ENCODE results near the gene HOXB9. TPM values are rescaled to one million over a fixed set of nuclear protein-coding genes. Genes with fewer than 3 reads are reported as not detected.
A peak's percentile ranks its signal among the peaks of the same experiment; 100 is the strongest.

The HOXB9 gene
- not detected for polyA plus RNA-seq (ENCODE audit: low read depth in 6 of 6)

GRCh38 chr17:48626245-48627117 lies at the start of gene HOXB9:
Gene HOXB9, minus strand, starts transcription at chr17:48626358. Its CDS starts 89 bp downstream, at chr17:48626269.
- peak within 1 kb of the TSS; percentile 75 to 94 (median 86) for H3K4me3 Mint-ChIP-seq
- H3K36me3 Mint-ChIP-seq = no peaks in the 10 kb centered on the region
- peak; percentile 22 to 26 for ATAC-seq (ENCODE audit: low read depth in 2 of 2)
- H3K9me3 Mint-ChIP-seq = no peaks in the 10 kb centered on the region
- peak within 1 kb of the TSS in 3 of 6 donors; percentile 46 to 76 (median 70) for H3K27ac Mint-ChIP-seq
- peaks cover 85 to 96% (median 94%) of the 10 kb centered on the region in 3 donors for H3K27me3 Mint-ChIP-seq
- no peak for DNase-seq
- peaks cover 15 to 18% (median 15%) of the 10 kb centered on the region in 3 donors for H3K4me1 Mint-ChIP-seq

- H3K4me1 Mint-ChIP-seq = peaks cover 5 to 8% (median 7%) of the 10 kb centered on the region in 3 donors
- DNase-seq (no peak), ATAC-seq (ENCODE audit: low read depth in 2 of 2) (no peak)
- H3K27me3 Mint-ChIP-seq = peaks cover 48 to 61% (median 61%) of the 10 kb centered on the region in 3 donors
- H3K4me3 Mint-ChIP-seq = no peak overlapping the region
- no peaks in the 10 kb centered on the region for H3K9me3 Mint-ChIP-seq
- H3K27ac Mint-ChIP-seq = no peak overlapping the region
- H3K36me3 Mint-ChIP-seq = no peaks in the 10 kb centered on the region
These were observed 46.2 kb upstream of the HOXB9 start for GRCh38 chr17:48672340-48672739.

- peak overlapping the region in 2 of 6 donors; percentile 31 to 72 for H3K27ac Mint-ChIP-seq
- H3K36me3 Mint-ChIP-seq = no peaks in the 10 kb centered on the region
- ATAC-seq (ENCODE audit: low read depth in 2 of 2) (peak; percentile 57 to 72), DNase-seq (peak; percentile 46)
- H3K4me3 Mint-ChIP-seq = peak overlapping the region in 5 of 8 donors; percentile 16 to 76 (median 51)
- H3K27me3 Mint-ChIP-seq = peaks cover 47 to 59% (median 59%) of the 10 kb centered on the region in 3 donors
- peaks cover 4 to 8% (median 5%) of the 10 kb centered on the region in 3 donors for H3K4me1 Mint-ChIP-seq
- no peaks in the 10 kb centered on the region for H3K9me3 Mint-ChIP-seq
These were observed 45.6 kb upstream of the HOXB9 start for GRCh38 chr17:48671697-48672171.

DNA sequence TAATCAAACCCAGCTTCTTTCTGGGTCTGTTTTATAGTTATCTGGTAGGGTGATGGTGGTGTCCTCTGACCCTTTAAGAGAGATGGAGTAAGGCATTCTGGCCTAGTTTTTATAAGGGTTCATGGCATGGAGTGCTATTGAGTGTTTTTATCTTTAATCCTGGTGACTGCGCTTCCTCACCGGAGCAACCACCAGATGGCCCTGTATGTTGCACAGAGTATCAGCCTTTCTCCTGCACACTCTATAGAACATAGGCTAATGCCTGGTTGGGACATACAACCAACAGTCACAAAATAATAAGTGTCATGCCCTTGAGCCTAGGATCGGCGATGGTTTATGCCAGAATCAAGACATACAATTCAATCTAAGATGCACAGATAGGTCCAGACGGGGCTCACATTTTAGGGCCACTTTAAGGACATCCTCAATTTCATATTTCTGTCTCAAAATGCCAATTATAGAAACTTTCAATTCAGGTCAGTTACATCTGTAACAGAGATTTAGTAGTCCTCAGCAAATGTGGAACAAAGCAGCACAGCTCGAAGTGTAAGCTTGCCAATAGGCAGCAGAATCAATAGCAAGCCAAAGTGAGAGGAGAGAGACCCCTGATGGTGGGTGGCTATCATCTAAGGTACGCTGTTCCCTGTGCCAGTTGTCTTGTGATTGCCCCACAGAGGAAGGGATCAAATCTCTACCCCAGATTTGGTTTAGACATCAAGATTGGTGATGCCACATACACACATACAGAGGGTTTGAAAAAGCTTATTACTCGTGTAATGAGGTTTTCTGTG lies 37.2 kb upstream of the HOXB9 start:
- no peak overlapping the region for H3K4me3 Mint-ChIP-seq
- DNase-seq (no peak), ATAC-seq (ENCODE audit: low read depth in 2 of 2) (no peak)
- no peaks in the 10 kb centered on the region for H3K4me1 Mint-ChIP-seq
- no peaks in the 10 kb centered on the region for H3K9me3 Mint-ChIP-seq
- H3K27me3 Mint-ChIP-seq = peaks cover 47 to 51% (median 50%) of the 10 kb centered on the region in 3 donors
- peak overlapping the region in 1 of 6 donors; percentile 34 for H3K27ac Mint-ChIP-seq
- no peaks in the 10 kb centered on the region for H3K36me3 Mint-ChIP-seq

DNA sequence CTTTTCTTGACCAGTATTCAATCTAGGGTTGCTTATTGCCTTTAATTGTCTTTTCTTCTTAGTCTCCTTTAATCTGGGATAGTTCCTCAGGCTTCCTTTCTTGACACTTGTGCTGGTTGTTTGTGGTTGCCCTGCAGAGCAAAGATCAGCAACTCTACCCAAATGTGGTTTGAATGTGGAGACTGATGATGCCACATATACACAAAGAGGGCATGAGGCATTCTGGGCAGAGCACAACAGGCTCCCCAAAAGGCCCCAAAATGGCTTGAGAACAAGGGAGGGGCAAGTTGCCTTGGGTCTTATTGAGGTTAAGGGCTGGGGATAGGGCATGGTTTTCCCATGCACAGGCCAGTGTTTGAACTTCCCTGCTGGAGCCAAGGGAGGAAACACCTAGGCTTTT lies 29.8 kb upstream of the HOXB9 start:
- ATAC-seq (ENCODE audit: low read depth in 2 of 2) = no peak

DNA sequence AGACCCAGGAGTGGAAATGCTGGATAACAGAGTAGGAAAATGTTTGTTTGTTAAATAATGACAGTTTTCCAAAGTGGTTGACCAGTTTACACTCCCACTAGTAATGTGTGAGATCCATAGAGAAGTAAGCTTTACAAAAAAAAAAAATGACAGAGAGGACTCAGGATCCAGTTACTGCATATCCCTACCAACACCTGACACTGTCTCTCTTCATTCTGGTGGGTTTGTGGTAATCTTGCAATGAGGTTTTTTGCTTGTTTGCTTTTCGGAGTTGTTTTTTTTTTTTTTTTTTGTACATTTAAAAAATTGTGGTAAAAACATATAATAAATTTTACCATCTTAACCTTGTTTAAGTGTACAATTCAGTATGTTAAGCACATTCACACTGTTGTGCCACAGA lies 23.6 kb upstream of the HOXB9 start:
- Mint-ChIP-seq H3K27me3 (peaks cover 50 to 81% (median 67%) of the 10 kb centered on the region in 3 donors), H3K27ac (no peak overlapping the region)

More for the DNA sequence above, 29.8 kb upstream of the HOXB9 start:
- H3K9me3 Mint-ChIP-seq = no peaks in the 10 kb centered on the region
- no peaks in the 10 kb centered on the region for H3K36me3 Mint-ChIP-seq
- peaks cover 28 to 62% (median 32%) of the 10 kb centered on the region in 3 donors for H3K27me3 Mint-ChIP-seq
- no peak overlapping the region for H3K27ac Mint-ChIP-seq
- DNase-seq = no peak
- peaks cover 5 to 10% (median 8%) of the 10 kb centered on the region in 3 donors for H3K4me1 Mint-ChIP-seq
- no peak overlapping the region for H3K4me3 Mint-ChIP-seq

GRCh38 chr17:48647963-48648245 lies 21.7 kb upstream of the HOXB9 start:
- H3K9me3 Mint-ChIP-seq = no peaks in the 10 kb centered on the region
- no peak overlapping the region for H3K27ac Mint-ChIP-seq
- H3K4me3 Mint-ChIP-seq = peak overlapping the region; percentile 77 to 99 (median 90)
- H3K27me3 Mint-ChIP-seq = peaks cover 69 to 89% (median 75%) of the 10 kb centered on the region in 3 donors
- DNase-seq = no peak
- H3K36me3 Mint-ChIP-seq = no peaks in the 10 kb centered on the region
- peaks cover 24 to 30% (median 26%) of the 10 kb centered on the region in 3 donors for H3K4me1 Mint-ChIP-seq
- no peak for ATAC-seq (ENCODE audit: low read depth in 2 of 2)

More for the DNA sequence above, 23.6 kb upstream of the HOXB9 start:
- no peak for ATAC-seq (ENCODE audit: low read depth in 2 of 2)
- Mint-ChIP-seq H3K36me3 (no peaks in the 10 kb centered on the region), H3K4me3 (peak overlapping the region in 1 of 8 donors; percentile 37), H3K9me3 (no peaks in the 10 kb centered on the region), H3K4me1 (peaks cover 24 to 27% (median 26%) of the 10 kb centered on the region in 3 donors)
- DNase-seq = no peak

DNA sequence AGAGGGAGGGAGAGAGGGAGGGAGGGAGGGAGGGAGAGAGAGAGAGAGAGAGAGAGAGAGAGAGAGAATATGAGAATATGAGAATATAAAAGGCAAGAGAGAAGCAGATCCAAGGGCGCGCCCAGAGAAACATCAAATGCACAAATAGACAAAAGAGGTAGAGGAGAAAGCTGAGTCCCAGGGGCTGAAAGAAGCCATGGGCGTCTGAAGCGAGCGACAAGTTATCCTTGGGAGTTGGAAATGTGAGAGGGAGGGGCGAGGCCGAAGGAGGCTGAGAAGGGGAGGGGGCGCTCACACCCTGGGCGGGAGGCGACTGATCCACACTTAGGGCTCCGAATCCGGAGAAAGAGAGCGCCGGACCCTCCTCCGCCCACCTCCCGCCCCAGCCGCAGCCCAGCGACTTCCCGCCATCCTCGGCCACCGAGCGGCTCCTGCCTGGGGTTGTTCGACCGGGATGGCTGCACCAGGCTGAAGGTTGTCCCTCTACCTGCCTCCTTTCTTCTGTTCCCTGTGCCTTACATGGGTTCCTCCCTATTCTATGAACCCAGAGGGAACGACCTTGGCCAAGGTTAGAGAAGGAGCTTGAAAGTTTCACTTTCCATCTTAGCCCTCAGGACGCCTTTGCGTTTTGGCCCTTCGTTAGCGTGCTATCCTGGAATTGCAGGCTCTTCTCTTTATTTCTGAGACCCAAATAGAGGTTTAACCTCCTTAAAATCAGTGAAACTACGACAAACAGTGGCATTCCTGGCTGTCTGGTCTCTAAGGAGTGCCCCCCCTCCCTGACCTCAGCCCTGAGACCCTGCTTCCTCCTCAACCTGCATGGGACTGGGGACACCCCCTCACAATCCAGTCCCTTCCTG lies 21.2 kb upstream of the HOXB9 start:
- peaks cover 22 to 32% (median 24%) of the 10 kb centered on the region in 3 donors for H3K4me1 Mint-ChIP-seq
- no peaks in the 10 kb centered on the region for H3K9me3 Mint-ChIP-seq
- peaks cover 68 to 93% (median 81%) of the 10 kb centered on the region in 3 donors for H3K27me3 Mint-ChIP-seq
- H3K27ac Mint-ChIP-seq = no peak overlapping the region
- peak overlapping the region; percentile 77 to 99 (median 90) for H3K4me3 Mint-ChIP-seq
- no peaks in the 10 kb centered on the region for H3K36me3 Mint-ChIP-seq
- peak; percentile 26 to 39 for ATAC-seq (ENCODE audit: low read depth in 2 of 2)
- DNase-seq = no peak

DNA sequence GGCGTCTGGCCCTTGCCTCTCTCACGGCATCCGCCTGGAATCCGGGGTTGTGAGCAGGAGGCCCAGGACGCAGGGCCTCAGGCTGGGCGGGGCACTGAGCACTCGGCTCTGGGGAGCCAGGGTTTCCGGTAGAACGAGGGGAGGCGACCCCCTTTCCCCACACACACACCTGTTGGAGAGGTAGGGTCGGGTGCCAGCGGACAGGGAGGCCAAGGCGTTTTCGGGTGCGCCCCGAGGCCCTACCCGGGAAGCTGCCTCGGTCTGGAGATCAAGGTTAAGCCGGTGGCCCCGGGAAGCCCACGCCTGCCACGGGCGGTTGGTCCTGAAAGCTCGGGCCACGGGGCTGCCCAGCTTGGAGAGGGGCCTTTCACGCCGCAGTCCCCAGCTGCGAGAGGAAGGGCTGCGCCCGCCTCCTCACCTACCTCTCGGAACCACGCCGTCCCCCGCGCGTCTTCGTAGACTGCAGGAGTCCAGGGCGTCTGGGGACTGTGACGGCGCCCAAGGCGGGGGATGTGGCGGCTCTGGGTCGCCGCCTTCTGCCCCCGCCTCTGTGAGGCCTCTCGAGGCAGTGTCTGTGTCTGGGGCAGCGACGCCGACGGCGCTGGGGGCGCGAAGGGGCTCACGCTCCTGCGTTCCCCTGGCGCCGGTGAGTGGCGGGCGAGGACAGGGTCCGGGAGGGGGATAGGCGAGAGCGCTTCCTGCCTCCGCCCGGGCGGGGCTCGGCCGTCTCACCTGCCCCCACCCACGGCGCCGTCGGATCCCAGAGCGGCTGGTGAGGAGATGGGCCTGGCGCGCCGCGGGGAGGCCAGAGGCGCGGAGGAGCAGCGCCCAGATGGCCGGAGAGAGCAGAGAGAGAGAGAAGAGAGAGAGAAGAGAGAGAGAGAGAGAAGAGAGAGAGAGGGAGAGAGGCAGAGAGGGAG lies 20.3 kb upstream of the HOXB9 start:
- Mint-ChIP-seq H3K9me3 (peaks cover 0 to 2% (median 0%) of the 10 kb centered on the region in 7 donors), H3K27me3 (peaks cover 72 to 94% (median 90%) of the 10 kb centered on the region in 3 donors), H3K4me1 (peaks cover 24 to 34% (median 24%) of the 10 kb centered on the region in 3 donors), H3K4me3 (peak overlapping the region; percentile 77 to 99 (median 90)), H3K36me3 (peaks cover 0 to 4% of the 10 kb centered on the region in 2 donors), H3K27ac (peak overlapping the region in 1 of 6 donors; percentile 57)
- peak; percentile 66 to 68 for ATAC-seq (ENCODE audit: low read depth in 2 of 2)
- no peak for DNase-seq

GRCh38 chr17:48645639-48646182 lies 19.6 kb upstream of the HOXB9 start:
- peaks cover 0 to 2% (median 0%) of the 10 kb centered on the region in 7 donors for H3K9me3 Mint-ChIP-seq
- ATAC-seq (ENCODE audit: low read depth in 2 of 2) (no peak), DNase-seq (no peak)
- H3K36me3 Mint-ChIP-seq = peaks cover 0 to 8% of the 10 kb centered on the region in 2 donors
- peak overlapping the region in 7 of 8 donors; percentile 49 to 89 (median 76) for H3K4me3 Mint-ChIP-seq
- peaks cover 79 to 97% (median 94%) of the 10 kb centered on the region in 3 donors for H3K27me3 Mint-ChIP-seq
- peak overlapping the region in 1 of 6 donors; percentile 8 for H3K27ac Mint-ChIP-seq
- peaks cover 27 to 36% (median 28%) of the 10 kb centered on the region in 3 donors for H3K4me1 Mint-ChIP-seq

DNA sequence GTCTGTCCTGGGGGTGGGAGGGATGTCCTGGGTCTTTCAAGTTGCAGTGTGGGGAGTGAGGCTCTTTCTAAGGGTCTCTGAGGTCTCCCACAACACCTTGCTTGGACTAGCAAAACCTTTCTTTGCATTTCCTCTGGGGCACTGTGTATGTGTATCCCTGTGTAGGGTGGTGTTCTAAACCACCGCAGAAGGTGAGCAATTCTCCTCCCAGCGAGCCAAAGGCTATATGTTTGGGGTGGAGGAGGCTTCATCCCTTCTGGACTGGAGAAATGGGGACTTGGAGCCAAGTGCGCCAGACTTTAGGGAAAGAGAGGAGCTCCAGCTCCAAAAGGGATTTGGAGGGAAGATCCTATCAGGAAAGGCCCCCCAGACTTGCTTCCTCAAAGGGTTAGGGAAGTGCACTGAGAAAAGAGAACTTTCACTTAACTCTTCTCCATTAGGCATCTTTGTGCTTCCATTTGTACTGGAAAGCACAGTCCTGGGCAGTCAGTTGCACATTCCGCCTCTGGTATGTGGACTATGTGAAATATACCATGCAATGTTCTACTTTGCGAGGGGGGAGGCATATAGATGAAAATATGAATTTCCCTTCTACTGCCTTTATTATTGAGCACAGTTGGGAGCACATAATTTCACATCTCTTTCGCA lies 18.9 kb upstream of the HOXB9 start:
- peak overlapping the region in 3 of 8 donors; percentile 49 to 89 (median 76) for H3K4me3 Mint-ChIP-seq
- DNase-seq (no peak), ATAC-seq (ENCODE audit: low read depth in 2 of 2) (no peak)
- peak overlapping the region in 1 of 6 donors; percentile 21 for H3K27ac Mint-ChIP-seq
- peaks cover 0 to 2% (median 0%) of the 10 kb centered on the region in 7 donors for H3K9me3 Mint-ChIP-seq
- H3K27me3 Mint-ChIP-seq = peaks cover 77 to 96% (median 92%) of the 10 kb centered on the region in 3 donors
- H3K36me3 Mint-ChIP-seq = peaks cover 0 to 8% of the 10 kb centered on the region in 2 donors
- peaks cover 27 to 36% (median 28%) of the 10 kb centered on the region in 3 donors for H3K4me1 Mint-ChIP-seq
